Tibial nerve (tissue), 4 donors: ENCODE data around the gene MLLT10. TPM values are rescaled to one million over a fixed set of nuclear protein-coding genes. Genes with fewer than 3 reads are reported as not detected.

Experiments
- DNase-seq, 2 donors: peaks; one replicate each; pipeline ENCODE4 v3.0.0-alpha.2; 2019; ENCODE audit warnings: low spot score in 2 of 2
- H3K27ac ChIP-seq, 4 donors: fragments of 200-600 bp; sonication (generic) in 3 of 4; one replicate each; pipeline ENCODE4 v1.5.1; 2017 to 2019; ENCODE audit warnings: mild to moderate bottlenecking in 1 of 4
- H3K27me3 ChIP-seq, 2 donors: fragments of 200-600 bp; sonication (generic) in 1 of 2; one replicate each; pipeline versions ENCODE4 v1.5.1 to v1.6.0; 2017 to 2019
- H3K36me3 ChIP-seq, 3 donors: fragments of 200-600 bp; sonication (generic); one replicate each; pipeline ENCODE4 v1.5.1; 2018 to 2019
- H3K4me1 ChIP-seq, 4 donors: fragments of 200-600 bp; sonication (generic) in 3 of 4; one replicate each; pipeline ENCODE4 v1.5.1; 2017 to 2019
- H3K4me3 ChIP-seq, 4 donors: fragments of 200-600 bp; sonication (generic) in 3 of 4; one replicate each; pipeline ENCODE4 v1.5.1; 2017 to 2019; ENCODE audit warnings: mild to moderate bottlenecking in 1 of 4, moderate library complexity in 1 of 4
- H3K9me3 ChIP-seq, 4 donors: fragments of 200-600 bp; sonication (generic) in 3 of 4; one replicate each; pipeline ENCODE4 v1.5.1; 2017 to 2019
- EP300 ChIP-seq, 2 donors: sonication (generic); formaldehyde crosslinking; IDR thresholded peaks; one replicate each; pipeline ENCODE4 v1.6.1; 2017; ENCODE audit warnings: antibody characterized with exemption in 2 of 2, mild to moderate bottlenecking in 1 of 2
- POLR2A ChIP-seq, 2 donors: fragments of 450-650 bp; IDR thresholded peaks; one replicate each; pipeline ENCODE4 v1.6.1; 2017; ENCODE audit warnings: antibody characterized with exemption in 2 of 2, mild to moderate bottlenecking in 2 of 2, moderate library complexity in 2 of 2
- WGBS, 2 donors: methylation state at CpG; one replicate each; pipeline ENCODE4 v1.1.5; 2018; 5-methylcytosine and 5-hydroxymethylcytosine counted together
- total RNA-seq, 4 donors: library from RNA; depleted of rRNA; stranded (reverse); fragments of >200 nt; gene quantifications; one replicate each; pipeline ENCODE4 v1.1.0, GENCODE V29; 2016
- TF ChIP-seq, protein P1 (sequence below), 5 experiments: fragments of 200-600 bp in 3 of 5; fragments of 450-650 bp in 2 of 5; sonication (generic) in 3 of 5; IDR thresholded peaks; one replicate each; pipeline ENCODE4 v1.5.1; 2016 to 2019; ENCODE audit warnings: antibody characterized with exemption in 5 of 5, mild to moderate bottlenecking in 3 of 5, moderate library complexity in 2 of 5

MLLT10 gene
- total RNA-seq, 4 donors from 2014 or later: 40.6 to 60.9 (median 47.5) TPM

DNA sequence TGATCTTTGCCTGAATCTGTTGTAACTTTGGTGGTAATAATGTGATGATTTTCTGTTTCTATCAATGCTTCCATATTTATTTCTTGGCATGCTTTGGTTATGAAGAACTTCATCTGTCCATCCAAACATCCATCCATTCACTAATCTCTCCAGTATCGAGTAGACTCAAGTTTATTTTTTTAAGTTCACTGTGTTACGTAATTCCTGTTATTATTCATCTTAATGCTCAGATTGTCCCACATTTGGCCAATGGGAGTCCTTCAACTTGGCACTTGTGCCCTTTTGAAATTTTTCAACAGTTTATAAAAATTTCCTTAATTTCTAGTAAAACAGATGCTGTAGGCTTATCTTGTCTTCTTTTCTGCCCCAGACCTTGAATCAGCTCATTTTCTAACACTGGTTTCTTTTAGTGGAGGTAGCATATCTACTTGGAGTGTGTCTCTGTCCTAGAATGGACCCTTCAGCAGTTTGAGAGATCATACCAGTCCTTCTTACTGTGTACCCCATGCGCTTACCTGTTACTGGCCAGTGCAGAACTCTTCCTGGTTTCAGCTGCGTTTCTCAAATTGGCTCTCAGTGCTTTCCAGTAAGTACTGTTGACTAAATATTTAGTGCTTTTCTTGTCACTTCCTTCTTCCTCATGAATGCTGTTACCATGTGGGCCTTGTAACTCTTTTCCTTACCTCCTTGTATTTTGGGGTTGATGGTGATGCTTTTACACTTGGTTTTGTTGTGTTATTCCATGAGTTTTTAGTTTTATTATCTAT lies 100.8 kb downstream of the MLLT10 start:
- Histone ChIP-seq H3K27ac (no peak overlapping the region), H3K36me3 (peaks cover 0 to 11% (median 0%) of the 10 kb centered on the region in 3 donors), H3K4me3 (no peak overlapping the region), H3K27me3 (no peaks in the 10 kb centered on the region), H3K9me3 (no peaks in the 10 kb centered on the region), H3K4me1 (no peaks in the 10 kb centered on the region)
- TF ChIP-seq EP300 (IDR thresholded peaks at IDR 0.05): no peak
- DNase-seq: no peak
- WGBS, 2 donors: 82 to 87% methylated on average over 4 of the region's 4 CpGs

DNA sequence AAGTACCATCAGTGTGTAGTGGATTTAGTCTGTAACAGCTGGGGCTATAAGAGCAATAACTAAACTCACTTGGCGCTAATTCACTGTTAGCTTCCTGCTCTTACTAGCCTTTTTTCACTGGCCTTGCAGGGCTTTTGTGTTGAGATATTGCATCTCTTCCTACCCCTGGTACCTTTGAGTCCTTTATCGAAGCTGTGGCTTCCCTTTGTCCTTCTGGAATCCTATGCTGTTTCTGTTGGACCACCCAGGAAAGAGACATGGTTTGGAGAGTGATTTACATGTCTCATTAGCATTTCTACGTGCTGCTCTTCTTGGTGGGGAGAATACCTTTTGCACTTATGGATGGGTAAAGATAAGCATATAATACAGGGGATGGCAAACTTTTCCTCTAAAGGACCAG lies 103.8 kb downstream of the MLLT10 start:
- Histone ChIP-seq H3K27ac (no peak overlapping the region), H3K4me1 (peaks cover 0 to 2% (median 0%) of the 10 kb centered on the region in 4 donors), H3K9me3 (no peaks in the 10 kb centered on the region), H3K27me3 (no peaks in the 10 kb centered on the region), H3K4me3 (no peak overlapping the region), H3K36me3 (peaks cover 0 to 11% (median 0%) of the 10 kb centered on the region in 3 donors)
- DNase-seq: no peak
- TF ChIP-seq, protein P1, sequence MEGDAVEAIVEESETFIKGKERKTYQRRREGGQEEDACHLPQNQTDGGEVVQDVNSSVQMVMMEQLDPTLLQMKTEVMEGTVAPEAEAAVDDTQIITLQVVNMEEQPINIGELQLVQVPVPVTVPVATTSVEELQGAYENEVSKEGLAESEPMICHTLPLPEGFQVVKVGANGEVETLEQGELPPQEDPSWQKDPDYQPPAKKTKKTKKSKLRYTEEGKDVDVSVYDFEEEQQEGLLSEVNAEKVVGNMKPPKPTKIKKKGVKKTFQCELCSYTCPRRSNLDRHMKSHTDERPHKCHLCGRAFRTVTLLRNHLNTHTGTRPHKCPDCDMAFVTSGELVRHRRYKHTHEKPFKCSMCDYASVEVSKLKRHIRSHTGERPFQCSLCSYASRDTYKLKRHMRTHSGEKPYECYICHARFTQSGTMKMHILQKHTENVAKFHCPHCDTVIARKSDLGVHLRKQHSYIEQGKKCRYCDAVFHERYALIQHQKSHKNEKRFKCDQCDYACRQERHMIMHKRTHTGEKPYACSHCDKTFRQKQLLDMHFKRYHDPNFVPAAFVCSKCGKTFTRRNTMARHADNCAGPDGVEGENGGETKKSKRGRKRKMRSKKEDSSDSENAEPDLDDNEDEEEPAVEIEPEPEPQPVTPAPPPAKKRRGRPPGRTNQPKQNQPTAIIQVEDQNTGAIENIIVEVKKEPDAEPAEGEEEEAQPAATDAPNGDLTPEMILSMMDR (IDR thresholded peaks at IDR 0.05): no peak
- TF ChIP-seq EP300 (IDR thresholded peaks at IDR 0.05): no peak
- TF ChIP-seq POLR2A (IDR thresholded peaks at IDR 0.05): no peak
- WGBS, 2 donors: 90 to 91% methylated on average over 3 of the region's 3 CpGs

DNA sequence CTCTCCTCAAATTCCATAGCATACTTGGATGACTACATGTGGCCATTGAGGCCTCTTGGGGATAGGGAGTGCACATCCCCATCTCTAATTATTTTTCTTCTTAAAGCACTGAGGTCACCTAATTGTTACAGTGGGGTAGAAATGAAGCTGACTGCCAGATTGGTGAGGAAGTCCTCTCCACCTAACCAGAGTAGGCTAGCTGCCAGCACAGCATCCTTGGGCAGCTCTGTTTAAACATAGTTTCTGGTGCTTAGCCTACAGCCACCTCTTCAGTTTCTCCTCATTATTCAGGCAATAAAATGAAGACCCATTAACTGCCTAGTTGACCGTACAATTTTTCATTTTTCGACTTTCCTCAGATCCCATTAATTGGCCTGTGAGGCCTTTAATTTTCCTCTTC lies 104.6 kb downstream of the MLLT10 start:
- H3K36me3 ChIP-seq: peaks cover 0 to 11% (median 0%) of the 10 kb centered on the region in 3 donors
- WGBS, 2 donors: 82 to 85% methylated on average over 2 of the region's 2 CpGs
- H3K27me3 ChIP-seq: no peaks in the 10 kb centered on the region

DNA sequence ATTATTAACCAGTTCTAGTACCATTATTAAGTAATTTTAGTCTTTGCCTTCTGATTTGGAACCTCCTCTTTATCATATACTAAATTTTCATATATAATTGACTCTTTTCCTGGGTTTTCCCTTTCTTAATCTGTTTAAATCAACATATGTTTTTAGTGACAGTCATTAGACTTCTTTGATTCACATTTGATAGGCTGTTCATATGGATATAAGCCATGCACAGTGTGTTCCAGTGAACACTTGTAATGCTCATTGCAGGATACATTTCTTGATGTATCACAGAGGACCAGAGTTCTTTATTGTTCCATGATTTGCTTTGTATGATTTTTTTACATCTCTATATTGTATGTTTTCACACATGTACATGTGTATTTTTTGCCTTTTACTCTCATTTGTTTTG lies 114.0 kb downstream of the MLLT10 start:
- Histone ChIP-seq H3K27me3 (no peaks in the 10 kb centered on the region), H3K4me3 (no peak overlapping the region), H3K27ac (no peak overlapping the region), H3K9me3 (no peaks in the 10 kb centered on the region), H3K36me3 (peaks cover 0 to 10% (median 0%) of the 10 kb centered on the region in 3 donors), H3K4me1 (peaks cover 0 to 13% (median 0%) of the 10 kb centered on the region in 4 donors)
- TF ChIP-seq POLR2A (IDR thresholded peaks at IDR 0.05) (no peak), EP300 (IDR thresholded peaks at IDR 0.05) (no peak)
- TF ChIP-seq, protein P1 (IDR thresholded peaks at IDR 0.05): no peak
- DNase-seq: no peak

More for the DNA sequence above, 104.6 kb downstream of the MLLT10 start:
- Histone ChIP-seq H3K9me3 (no peaks in the 10 kb centered on the region), H3K4me1 (peaks cover 0 to 11% (median 0%) of the 10 kb centered on the region in 4 donors), H3K27ac (no peak overlapping the region), H3K4me3 (no peak overlapping the region)
- no peak for TF ChIP-seq EP300 (IDR thresholded peaks at IDR 0.05)
- no peak for TF ChIP-seq POLR2A (IDR thresholded peaks at IDR 0.05)
- TF ChIP-seq, protein P1 (IDR thresholded peaks at IDR 0.05): no peak
- DNase-seq: no peak

DNA sequence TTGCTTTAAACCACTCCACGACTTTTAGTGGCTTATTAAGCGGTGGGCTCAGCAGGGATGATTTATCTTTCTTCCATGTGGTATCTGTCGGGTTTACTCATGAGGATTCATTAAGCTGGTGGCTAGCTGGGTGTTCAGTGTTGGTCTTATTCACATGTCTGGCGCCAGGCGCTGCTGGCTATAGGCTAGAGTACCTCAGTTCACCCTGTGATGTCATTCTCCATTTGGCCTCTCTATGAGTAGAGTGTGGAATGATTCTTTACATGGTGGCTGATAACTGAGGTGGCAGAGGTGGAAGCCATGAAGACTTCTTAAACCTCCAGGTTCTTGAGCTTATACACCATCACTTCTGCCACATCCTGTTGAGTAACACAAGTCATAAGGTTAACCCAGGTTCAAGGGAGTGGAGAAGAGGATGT lies 115.4 kb downstream of the MLLT10 start:
- Histone ChIP-seq H3K9me3 (no peaks in the 10 kb centered on the region), H3K4me3 (no peak overlapping the region), H3K27me3 (no peaks in the 10 kb centered on the region), H3K4me1 (peaks cover 0 to 1% (median 0%) of the 10 kb centered on the region in 4 donors), H3K36me3 (peaks cover 0 to 10% (median 0%) of the 10 kb centered on the region in 3 donors), H3K27ac (no peak overlapping the region)
- no peak for DNase-seq
- WGBS, 2 donors: 90 to 92% methylated on average over 5 of the region's 5 CpGs
- TF ChIP-seq, protein P1 (IDR thresholded peaks at IDR 0.05): no peak
- TF ChIP-seq EP300 (IDR thresholded peaks at IDR 0.05): no peak
- no peak for TF ChIP-seq POLR2A (IDR thresholded peaks at IDR 0.05)
